NCI-H446 treated with DMSO at 0.1 percent for 48 hours (cell line): ENCODE measurements around the gene EEF1B2.
"Not testable (repeated sequence)": the region's sequence is repeated elsewhere in the genome, so short reads cannot be mapped to it uniquely, and the experiment has no call there.

Source experiments
- DNase-seq: peaks from one replicate; lab custom pipeline; 2025; lab: John Stamatoyannopoulos, UW

Gene EEF1B2

DNA sequence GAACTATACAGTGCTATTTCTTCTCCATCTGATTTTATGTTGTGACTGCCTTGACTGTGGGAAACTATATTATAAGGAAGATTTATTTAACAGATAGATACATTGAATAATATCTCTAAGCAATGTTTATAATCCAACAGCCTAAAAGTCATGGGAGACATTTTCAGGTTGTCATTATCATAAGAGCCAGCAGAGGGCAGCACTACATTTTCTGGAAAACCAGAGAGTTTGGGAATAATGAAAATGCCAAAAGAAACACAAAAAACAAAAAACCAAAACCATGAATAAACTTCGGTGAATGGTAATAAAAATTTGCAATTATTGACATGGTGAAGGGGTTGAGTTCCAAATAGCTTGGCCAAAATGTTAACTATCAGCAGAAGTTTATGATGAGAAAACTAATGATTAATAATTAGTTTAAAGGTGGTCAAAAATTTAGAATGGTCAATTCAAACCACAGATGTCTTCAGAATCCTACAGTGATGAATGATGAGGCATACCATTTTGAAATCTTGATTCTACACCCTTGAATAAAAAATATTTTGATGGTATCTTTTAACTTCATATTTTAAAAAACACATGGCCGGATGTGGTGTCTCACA lies 4.7 kb downstream of the EEF1B2 start:
- DNase-seq: peak; percentile 3

DNA sequence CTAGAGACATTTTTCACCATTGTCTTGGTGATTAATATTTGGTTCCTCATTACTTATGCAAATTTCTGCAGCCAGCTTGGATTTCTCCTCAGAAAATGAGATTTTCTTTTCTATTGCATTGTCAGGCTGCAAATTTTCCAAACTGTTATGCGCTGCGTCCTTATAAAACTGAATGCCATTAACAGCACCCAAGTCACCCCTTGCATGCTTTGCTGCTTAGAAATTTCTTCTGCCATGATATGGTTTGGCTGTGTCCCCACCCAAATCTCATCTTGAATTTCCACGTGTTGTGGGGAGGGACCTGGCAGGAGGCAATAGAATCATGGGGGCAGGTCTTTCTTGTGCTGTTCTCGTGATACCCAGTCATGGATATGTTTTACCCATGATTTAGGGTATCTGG lies 8.5 kb downstream of the EEF1B2 start:
- DNase-seq: not testable (repeated sequence)

DNA sequence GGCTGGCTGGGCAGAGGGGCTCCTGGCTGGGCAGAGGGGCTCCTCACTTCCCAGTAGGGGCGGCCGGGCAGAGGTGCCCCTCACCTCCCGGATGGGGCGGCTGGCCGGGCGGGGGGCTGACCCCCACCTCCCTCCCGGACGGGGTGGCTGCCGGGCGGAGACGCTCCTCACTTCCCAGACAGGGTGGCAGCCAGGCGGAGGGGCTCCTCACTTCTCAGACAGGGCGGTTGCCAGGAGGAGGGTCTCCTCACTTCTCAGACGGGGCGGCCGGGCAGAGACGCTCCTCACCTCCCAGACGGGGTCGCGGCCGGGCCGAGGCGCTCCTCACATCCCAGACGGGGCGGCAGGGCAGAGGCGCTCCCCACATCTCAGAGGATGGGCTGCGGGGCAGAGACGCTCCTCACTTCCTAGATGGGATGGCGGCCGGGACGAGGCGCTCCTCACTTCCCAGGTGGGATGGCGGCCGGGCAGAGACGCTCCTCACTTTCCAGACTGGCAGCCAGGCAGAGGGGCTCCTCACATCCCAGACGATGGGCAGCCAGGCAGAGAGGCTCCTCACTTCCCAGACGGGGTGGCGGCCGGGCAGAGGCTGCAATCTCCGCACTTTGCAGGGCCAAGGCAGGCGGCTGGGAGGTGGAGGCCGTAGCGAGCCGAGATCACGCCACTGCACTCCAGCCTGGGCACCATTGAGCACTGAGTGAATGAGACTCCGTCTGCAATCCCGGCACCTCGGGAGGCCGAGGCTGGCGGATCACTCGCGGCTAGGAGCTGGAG lies 12.1 kb downstream of the EEF1B2 start:
- DNase-seq: not testable (repeated sequence)

DNA sequence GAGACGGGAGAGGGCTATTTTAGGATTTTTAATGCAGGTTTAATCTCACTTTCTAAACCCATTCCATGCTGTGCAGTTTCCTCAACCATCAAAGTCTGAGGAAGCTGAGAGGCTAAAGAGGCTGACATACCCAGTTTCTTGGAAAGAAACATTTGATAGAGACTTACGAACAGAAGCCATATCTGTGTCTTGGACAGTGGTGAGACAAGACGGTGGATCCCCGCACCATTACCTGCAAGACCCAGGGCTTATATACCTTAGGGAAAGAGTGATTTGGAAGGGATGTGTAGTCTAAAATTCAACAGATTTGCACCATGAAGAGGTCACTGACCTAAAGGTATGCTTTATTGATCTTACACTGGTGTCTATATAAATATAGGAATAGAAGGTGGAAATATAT lies 13.5 kb downstream of the EEF1B2 start:
- DNase-seq: no peak

DNA sequence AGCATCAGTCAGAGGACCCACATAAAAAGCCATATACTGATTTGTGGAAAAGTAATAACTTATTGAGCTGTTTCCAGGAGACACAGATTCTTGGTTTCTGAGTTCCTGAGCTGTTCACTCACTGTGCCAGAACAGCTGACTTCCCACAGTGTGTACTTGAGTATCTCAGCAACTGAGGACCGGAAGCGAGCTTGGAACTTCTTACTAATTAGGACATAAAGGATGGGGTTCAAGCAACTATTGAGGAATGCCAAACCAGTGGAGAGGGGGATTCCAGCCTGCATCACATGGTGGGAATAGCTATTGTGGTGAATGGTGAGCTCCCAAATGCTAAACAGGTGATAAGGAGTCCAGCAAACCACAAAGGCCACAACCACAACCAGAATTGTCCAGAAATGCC lies 16.4 kb downstream of the EEF1B2 start:
- no peak for DNase-seq

DNA sequence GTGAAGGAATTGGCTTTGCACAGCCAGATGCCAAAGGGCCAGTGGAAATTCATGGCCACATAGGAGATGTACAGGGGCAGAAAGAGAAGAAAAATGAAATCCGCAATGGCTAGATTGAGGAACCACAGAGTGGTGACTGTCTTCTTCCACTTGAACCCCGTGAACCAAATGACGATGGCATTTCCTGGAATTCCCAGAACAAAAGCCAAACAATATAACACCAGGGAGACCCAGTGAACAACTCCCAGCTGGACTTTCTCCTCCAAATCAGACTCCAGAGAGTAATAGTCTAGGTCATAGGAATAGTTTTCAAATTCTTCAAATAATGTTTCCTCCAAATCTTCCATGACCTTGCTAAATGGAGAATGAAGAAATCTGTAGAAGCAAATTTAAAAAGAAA lies 17.2 kb downstream of the EEF1B2 start:
- no peak for DNase-seq

DNA sequence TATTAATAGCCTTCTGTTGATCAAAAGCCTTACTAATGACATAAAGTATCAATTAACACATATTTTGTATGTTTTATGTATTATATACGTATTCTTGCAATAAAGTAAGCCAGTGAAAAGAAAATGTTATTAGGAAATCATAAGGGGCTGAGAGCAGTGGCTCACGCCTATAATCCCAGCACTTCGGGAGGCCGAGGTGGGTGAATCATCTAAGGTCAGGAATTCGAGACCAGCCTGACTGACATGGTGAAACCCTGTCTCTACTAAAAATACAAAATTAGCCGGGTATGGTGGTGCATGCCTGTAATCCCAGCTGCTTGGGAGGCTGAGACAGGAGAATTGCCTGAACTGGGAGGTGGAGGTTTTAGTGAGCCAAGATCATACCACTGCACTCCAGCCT lies 21.8 kb downstream of the EEF1B2 start:
- DNase-seq: not testable (repeated sequence)

DNA sequence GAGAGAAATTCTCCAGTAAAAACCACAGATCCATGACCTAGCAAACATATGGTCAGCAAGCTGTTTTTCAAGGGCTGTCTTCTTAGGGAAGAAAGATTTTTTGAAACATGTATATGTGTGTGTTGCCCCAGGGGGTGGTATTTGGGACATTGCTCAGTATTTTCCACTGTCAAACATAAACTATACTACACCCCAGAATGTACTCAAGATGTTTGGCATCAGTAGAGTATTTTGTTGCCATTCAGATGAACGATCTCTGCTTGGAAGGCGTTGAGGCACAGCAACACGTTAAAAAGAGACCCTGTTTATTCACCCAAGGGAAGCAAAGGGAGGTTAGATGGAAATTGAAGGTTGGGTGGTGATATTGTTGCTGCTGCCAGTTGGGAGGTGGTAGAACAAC lies 30.0 kb downstream of the EEF1B2 start:
- no peak for DNase-seq

DNA sequence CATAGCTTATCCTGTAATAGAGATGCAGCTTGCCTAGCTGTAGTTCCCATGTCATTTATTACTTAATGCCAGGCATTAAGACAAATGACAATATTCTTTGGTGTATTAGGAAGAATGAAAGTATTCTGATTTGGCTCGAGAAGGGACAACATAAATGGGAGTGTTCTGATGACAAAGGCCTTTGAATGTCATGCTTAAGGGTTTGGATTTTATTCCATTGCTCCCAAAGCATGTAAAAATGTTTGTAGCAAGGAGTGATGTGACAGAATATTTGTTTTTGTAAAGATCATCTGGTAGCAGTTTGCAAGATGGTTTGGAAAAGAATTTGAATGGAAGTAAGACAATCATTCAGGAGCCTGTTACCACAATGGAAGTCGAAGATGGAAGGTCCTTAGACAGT lies 30.4 kb downstream of the EEF1B2 start:
- DNase-seq: no peak

DNA sequence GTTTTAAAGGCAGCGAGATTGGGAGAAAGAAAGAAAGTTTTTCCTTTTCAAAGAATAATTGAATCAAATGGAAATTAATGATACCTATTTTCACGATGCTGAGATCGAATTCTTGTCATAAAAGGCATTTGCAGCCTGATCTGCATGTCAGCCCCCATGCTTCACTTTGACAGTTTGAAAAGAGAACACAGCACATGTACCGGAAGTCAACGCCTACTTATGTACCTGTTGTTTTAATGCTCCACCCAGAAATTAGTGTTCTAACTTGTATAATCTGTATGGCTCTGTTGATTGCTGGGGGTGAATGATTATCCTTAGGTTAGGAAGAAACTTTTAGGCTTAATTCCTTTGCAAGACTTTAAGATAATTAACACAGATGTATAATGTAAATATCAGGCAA lies 31.0 kb downstream of the EEF1B2 start:
- DNase-seq: no peak

DNA sequence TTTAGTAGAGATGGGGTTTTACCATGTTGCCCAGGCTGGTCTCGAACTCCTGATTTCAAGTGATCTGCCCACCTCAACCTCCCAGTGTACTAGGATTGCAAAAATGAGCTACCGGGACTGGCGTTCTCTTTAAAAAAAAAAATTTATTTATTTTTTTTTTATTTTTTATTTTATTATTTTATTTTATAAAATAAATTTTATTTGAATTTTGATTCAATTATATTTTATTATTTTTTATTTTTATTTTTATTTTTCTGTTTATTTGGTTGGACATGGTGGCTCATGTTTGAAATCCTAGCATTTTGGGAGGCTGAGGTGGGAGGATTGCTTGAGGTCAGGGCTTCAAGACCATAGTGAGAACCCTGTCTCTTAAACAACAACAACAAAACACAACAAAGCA lies 32.5 kb downstream of the EEF1B2 start:
- no peak for DNase-seq

DNA sequence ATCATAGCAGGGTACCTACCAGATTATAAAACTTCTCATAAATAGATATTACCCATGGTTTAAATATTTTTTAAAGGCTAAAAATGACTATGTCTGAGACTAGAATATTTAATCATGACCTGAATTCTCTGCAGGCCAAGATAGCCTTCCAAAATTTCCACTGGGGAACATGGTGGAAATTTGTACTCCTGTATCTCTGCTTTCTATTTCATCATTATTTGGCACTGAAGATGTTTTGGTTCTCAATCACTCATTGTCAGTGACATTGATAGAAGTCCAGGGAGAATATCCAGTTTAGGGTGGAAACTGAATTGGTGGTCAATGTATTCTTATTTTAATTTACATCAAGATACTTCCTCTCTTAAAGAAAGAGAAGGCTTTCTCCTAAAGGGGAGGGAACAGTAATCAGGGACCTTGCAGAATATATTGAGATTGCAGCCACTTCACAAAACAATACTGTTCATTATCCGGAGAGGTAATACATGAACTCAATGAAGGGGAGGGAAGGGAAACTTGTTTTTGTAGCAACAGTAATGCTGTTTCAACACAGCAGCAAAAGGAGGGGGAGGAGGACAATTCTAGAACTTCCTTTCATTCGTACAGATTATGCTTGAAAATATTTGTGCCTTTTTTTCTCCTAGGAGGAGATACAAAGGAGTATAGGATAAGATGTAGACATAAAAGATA lies 34.1 kb downstream of the EEF1B2 start:
- no peak for DNase-seq

DNA sequence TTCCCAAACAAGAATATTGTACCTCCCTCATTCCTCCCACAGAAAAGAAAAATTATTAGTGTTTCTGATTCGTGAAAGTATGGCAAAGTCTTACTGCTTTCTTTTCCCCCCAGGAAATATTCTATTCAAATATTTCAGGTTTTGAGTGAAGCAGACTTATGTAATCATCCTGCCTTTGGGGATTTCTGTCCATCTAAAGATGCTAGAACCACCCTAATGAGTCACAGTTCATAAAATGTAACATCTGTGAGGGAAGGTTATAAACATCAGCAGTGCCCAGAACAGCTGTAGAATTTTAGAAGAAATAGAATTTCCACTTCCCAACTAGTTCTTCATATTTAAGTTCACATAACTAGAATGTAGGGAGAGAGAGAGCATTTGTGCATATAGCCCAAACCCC lies 39.0 kb downstream of the EEF1B2 start:
- no peak for DNase-seq

DNA sequence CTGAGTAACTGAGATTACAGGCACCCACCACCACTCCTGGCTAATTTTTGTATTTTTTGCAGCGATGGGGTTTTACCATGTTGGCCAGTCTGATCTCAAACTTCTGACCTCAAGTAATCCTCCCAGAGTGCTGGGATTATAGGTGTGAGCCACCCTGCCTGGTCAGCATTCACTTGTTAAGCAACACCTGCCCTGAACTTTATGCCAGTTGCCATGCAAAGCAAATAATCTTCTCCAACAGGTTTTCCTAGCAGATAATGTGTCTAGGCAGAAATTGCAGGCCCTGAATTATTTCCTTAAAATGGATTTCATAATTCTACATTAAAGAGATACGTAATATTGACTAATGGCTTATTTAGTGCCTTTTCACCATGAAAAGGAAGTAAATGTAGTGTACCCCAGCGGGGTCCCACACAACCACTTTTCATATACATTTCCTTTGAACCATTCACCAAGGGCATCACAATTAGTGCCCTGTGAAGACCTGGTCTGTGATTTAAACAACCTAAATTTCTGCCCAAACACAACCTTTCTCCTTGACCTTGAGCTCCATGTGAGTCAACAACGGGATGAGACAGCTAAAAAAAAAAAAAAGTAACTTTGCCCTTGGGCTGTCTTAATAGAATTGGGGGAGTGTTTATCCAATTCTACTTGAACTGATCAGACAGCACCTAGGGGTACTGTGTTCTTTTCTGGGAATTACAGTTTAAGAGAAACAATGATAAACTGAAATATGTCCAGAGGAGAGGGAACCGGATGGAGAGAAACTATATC lies 41.6 kb downstream of the EEF1B2 start:
- no peak for DNase-seq

DNA sequence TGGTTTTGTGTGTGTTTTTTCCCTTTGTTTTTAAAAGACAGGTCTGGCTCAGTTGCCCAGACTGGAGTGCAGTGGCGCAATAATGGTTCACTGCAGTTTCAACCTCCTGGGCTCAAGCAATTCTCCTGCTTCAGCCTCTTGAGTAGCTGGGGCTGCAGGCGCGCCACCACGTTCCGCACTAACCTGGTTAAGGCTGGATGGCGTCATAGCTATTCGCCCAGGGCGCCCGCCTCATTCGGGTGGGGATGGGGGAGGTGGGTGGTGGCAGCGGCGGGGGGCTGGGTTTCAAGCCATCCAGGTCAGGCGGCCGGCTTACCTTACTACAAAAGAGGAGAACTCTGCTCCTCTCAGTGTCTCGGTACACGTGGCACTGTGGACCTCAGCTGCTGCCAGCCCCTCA lies 42.8 kb downstream of the EEF1B2 start:
- DNase-seq: no peak

DNA sequence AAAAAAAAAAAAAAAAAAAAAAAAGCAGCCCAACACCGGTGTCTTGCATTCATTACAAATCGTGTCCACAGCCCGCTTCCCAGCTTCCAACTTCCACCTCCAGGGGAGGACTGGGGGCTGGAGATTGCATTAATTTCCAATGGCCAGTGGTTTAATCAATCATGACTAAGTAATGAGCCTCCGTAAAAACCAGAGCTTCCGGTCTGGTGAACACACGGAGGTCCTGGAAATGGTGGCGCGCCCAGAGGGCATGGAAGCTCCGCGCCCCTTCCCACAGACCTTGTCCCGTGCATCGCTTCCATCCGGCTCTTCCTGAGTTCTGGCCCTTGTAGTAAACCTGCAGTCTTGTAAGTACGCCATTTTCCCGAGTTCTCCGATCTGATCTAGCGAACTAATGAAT lies 43.6 kb downstream of the EEF1B2 start:
- DNase-seq: no peak

DNA sequence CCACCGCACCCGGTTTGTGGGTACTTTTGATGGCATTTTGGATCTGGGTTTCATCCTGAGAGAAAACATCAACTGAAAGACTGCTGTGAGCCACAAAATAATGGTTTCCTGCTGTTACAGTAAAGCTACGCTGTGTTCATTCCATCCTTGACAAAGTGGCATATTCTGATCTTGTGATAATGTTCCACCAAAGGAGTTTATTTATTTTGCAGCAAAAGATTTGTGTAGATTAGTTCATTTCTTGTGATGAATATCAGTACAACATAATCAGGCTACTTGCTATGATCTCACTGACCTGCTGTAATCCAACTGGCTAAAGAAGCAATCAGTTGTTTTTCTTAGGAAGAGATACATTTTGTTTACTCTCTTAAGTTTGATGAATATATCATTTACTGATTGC lies 45.0 kb downstream of the EEF1B2 start:
- no peak for DNase-seq

DNA sequence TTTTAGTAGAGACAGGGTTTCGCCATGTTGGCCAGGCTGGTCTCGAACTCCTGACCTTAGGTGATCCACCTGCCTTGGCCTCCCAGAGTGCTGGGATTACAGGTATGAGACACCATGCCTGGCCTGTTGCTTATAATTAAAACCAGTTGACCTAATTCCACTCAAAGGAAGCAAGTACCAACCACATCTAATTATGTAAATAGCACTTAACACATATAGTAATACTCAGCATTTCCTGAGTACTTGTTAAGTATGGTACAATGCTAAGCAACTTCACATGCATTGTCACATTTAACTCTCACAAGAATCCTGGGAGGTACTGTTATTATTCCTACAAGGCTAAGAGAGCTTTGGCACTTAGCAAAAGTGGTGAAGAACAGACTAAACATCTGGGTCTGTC lies 47.6 kb downstream of the EEF1B2 start:
- not testable (repeated sequence) for DNase-seq

DNA sequence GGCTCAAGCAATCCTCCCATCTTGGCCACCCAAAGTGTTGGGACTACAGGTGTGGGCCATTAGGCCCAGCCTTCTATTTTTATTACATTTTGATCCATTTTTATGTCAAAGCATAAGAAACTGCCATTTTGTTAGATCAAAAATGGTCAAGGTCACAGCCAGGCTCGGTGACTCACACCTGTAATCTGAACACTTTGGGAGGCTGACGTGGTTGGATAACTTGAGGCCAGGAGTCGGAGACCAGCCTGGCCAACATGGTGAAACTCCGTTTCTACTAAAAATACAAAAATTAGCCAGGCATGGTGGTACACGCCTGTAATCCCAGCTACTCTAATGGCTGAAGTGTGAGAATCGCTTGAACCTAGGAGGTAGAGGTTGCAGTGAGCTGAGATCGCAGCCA lies 49.2 kb downstream of the EEF1B2 start:
- no peak for DNase-seq

DNA sequence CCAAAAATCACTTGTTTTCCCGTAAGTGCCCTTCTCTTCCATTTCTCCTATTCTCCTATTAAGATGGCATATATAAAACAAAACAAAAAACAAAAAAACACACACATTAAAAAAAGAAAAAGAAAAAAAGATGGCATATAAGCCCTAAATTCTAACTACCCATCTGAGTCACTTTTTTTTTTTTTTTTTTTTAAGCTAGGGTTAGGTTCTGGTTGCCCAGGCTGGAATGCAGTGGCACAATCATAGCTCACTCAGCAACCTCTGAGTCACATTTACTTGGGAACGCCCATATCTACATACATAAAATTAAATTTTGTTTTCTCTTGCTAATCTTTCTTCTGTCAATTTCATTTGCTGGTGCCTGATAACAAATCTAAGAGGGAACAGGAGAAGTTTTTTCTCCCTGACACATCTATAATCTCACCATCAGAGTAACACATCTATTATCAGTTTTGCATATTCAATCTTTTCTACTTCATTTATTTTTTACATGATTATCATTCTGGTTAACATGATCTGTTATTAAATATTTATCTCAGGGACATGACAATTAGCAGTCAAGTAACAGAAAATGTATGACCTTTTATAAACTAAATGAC lies 52.1 kb downstream of the EEF1B2 start:
- DNase-seq: no peak
